Nephron progenitor cell (in vitro differentiated cells): ENCODE results near the gene WNT9B.

Source experiments
- DNase-seq: peaks from one replicate; pipeline ENCODE4 v3.0.0; 2021
- H3K27ac Mint-ChIP-seq: 2 replicates; pipeline ENCODE4 v1.8.0; 2021; ENCODE audit warnings: mild to moderate bottlenecking, moderate library complexity, mixed read lengths
- H3K27me3 Mint-ChIP-seq: 2 replicates; pipeline ENCODE4 v1.8.0; 2021; ENCODE audit warnings: mild to moderate bottlenecking, low read depth, mixed read lengths; ENCODE audit not compliant: poor library complexity
- H3K36me3 Mint-ChIP-seq: 2 replicates; pipeline ENCODE4 v1.8.0; 2021; ENCODE audit warnings: low read depth, mixed read lengths
- H3K4me1 Mint-ChIP-seq: 2 replicates; pipeline ENCODE4 v1.8.0; 2021; ENCODE audit warnings: mixed read lengths
- H3K4me3 Mint-ChIP-seq: 2 replicates; pipeline ENCODE4 v1.8.0; 2021; ENCODE audit warnings: mild to moderate bottlenecking, moderate library complexity, mixed read lengths
- H3K9me3 Mint-ChIP-seq: 2 replicates; pipeline ENCODE4 v1.8.0; 2021; ENCODE audit warnings: mild to moderate bottlenecking, moderate library complexity, mixed read lengths
- TF ChIP-seq, protein P1 (sequence below): fragments of 200-600 bp; sonication (generic); IDR thresholded peaks from 2 replicates; pipeline ENCODE4 v1.5.0; 2021; ENCODE audit warnings: antibody characterized with exemption

The WNT9B gene

DNA sequence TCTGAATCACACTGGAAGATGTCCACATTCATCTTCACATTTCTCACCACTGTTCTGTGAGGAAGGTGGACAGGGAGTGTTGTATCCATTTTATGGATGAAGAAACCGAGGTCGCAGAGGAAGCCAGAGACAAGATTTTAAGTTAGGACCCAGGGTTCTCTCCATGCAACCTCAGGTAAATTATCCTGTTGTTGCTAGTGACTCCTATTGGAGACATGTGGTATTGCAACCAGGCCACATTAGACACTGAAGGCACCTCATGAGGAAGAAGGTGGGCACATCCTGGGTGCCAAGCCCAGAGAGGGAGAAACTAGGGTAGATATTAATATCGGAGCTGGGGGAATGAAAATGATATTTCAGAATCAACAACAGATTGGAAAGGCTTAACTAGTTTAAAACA, 8.5 kb upstream of the WNT9B start:
- H3K4me1 Mint-ChIP-seq: no peaks in the 10 kb centered on the region
- peaks cover 82% of the 10 kb centered on the region for H3K27me3 Mint-ChIP-seq
- H3K9me3 Mint-ChIP-seq: peaks cover 23% of the 10 kb centered on the region
- H3K4me3 Mint-ChIP-seq: no peak overlapping the region
- H3K36me3 Mint-ChIP-seq: no peaks in the 10 kb centered on the region
- no peak for DNase-seq
- H3K27ac Mint-ChIP-seq: no peak overlapping the region
- TF ChIP-seq, protein P1, sequence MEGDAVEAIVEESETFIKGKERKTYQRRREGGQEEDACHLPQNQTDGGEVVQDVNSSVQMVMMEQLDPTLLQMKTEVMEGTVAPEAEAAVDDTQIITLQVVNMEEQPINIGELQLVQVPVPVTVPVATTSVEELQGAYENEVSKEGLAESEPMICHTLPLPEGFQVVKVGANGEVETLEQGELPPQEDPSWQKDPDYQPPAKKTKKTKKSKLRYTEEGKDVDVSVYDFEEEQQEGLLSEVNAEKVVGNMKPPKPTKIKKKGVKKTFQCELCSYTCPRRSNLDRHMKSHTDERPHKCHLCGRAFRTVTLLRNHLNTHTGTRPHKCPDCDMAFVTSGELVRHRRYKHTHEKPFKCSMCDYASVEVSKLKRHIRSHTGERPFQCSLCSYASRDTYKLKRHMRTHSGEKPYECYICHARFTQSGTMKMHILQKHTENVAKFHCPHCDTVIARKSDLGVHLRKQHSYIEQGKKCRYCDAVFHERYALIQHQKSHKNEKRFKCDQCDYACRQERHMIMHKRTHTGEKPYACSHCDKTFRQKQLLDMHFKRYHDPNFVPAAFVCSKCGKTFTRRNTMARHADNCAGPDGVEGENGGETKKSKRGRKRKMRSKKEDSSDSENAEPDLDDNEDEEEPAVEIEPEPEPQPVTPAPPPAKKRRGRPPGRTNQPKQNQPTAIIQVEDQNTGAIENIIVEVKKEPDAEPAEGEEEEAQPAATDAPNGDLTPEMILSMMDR: peak; percentile 53

GRCh38 chr17:46847204-46848191, 3.9 kb upstream of the WNT9B start:
- Mint-ChIP-seq H3K9me3 (peaks cover 12% of the 10 kb centered on the region), H3K27ac (no peak overlapping the region), H3K4me3 (no peak overlapping the region), H3K27me3 (peaks cover 96% of the 10 kb centered on the region), H3K4me1 (peaks cover 10% of the 10 kb centered on the region), H3K36me3 (no peaks in the 10 kb centered on the region)
- TF ChIP-seq, protein P1: no peak
- no peak for DNase-seq

DNA sequence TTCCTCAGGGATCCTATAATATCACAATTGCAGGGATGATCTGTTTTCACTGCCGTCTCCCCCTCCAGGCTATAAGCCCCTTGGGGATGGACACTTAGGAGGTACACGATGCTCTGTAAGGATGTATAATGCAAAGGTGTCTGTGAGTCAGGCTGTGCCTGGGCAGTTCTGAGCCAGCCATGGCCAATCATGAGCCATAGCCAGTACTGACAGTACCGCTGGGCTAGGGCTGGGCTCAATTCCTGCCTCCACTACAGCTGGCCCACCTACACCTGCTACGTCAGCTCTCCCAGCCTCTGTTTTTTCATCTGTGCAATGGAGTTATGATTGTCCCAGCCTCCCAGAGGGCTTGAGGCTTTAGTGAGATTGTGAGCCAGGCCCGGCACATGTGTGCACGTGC, 2.8 kb upstream of the WNT9B start:
- H3K27me3 Mint-ChIP-seq: peaks cover 96% of the 10 kb centered on the region
- no peaks in the 10 kb centered on the region for H3K36me3 Mint-ChIP-seq
- peaks cover 13% of the 10 kb centered on the region for H3K4me1 Mint-ChIP-seq
- DNase-seq: no peak
- no peak overlapping the region for H3K27ac Mint-ChIP-seq
- TF ChIP-seq, protein P1: no peak
- H3K9me3 Mint-ChIP-seq: peaks cover 2% of the 10 kb centered on the region
- no peak overlapping the region for H3K4me3 Mint-ChIP-seq

- no peak for DNase-seq
- H3K27ac Mint-ChIP-seq: no peak overlapping the region
- peak overlapping the region; percentile 73 for H3K4me3 Mint-ChIP-seq
- H3K36me3 Mint-ChIP-seq: no peaks in the 10 kb centered on the region
- peaks cover 98% of the 10 kb centered on the region for H3K27me3 Mint-ChIP-seq
- TF ChIP-seq, protein P1: no peak
- H3K9me3 Mint-ChIP-seq: no peaks in the 10 kb centered on the region
- peaks cover 13% of the 10 kb centered on the region for H3K4me1 Mint-ChIP-seq
Observed at GRCh38 chr17:46850688-46851028, 725 bp upstream of the WNT9B start.

GRCh38 chr17:46853896-46854444, 2.6 kb downstream of the WNT9B start:
- Mint-ChIP-seq H3K4me3 (no peak overlapping the region), H3K27me3 (peaks cover 87% of the 10 kb centered on the region), H3K36me3 (no peaks in the 10 kb centered on the region), H3K27ac (no peak overlapping the region), H3K9me3 (peaks cover 4% of the 10 kb centered on the region), H3K4me1 (peaks cover 13% of the 10 kb centered on the region)
- TF ChIP-seq, protein P1: no peak
- no peak for DNase-seq
